ENCODE measurements around the gene MAP4K4. TPM values are rescaled to one million over a fixed set of nuclear protein-coding genes. Genes with fewer than 3 reads are reported as not detected.

MAP4K4 gene
- total RNA-seq, 4 donors from 2014 or later: 14.2 to 65.2 (median 29.1) TPM

GRCh38 chr2:101817481-101817880 lies 120.0 kb downstream of the MAP4K4 start:
- Histone ChIP-seq H3K9me3 (no peaks in the 10 kb centered on the region), H3K27ac (no peak overlapping the region), H3K27me3 (no peaks in the 10 kb centered on the region), H3K4me1 (peaks cover 0 to 27% (median 2%) of the 10 kb centered on the region in 4 donors), H3K36me3 (no peaks in the 10 kb centered on the region), H3K4me3 (no peak overlapping the region)
- TF ChIP-seq, protein P1, sequence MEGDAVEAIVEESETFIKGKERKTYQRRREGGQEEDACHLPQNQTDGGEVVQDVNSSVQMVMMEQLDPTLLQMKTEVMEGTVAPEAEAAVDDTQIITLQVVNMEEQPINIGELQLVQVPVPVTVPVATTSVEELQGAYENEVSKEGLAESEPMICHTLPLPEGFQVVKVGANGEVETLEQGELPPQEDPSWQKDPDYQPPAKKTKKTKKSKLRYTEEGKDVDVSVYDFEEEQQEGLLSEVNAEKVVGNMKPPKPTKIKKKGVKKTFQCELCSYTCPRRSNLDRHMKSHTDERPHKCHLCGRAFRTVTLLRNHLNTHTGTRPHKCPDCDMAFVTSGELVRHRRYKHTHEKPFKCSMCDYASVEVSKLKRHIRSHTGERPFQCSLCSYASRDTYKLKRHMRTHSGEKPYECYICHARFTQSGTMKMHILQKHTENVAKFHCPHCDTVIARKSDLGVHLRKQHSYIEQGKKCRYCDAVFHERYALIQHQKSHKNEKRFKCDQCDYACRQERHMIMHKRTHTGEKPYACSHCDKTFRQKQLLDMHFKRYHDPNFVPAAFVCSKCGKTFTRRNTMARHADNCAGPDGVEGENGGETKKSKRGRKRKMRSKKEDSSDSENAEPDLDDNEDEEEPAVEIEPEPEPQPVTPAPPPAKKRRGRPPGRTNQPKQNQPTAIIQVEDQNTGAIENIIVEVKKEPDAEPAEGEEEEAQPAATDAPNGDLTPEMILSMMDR (IDR thresholded peaks at IDR 0.05): no peak
- TF ChIP-seq POLR2A (IDR thresholded peaks at IDR 0.05): no peak
- DNase-seq: no peak

DNA sequence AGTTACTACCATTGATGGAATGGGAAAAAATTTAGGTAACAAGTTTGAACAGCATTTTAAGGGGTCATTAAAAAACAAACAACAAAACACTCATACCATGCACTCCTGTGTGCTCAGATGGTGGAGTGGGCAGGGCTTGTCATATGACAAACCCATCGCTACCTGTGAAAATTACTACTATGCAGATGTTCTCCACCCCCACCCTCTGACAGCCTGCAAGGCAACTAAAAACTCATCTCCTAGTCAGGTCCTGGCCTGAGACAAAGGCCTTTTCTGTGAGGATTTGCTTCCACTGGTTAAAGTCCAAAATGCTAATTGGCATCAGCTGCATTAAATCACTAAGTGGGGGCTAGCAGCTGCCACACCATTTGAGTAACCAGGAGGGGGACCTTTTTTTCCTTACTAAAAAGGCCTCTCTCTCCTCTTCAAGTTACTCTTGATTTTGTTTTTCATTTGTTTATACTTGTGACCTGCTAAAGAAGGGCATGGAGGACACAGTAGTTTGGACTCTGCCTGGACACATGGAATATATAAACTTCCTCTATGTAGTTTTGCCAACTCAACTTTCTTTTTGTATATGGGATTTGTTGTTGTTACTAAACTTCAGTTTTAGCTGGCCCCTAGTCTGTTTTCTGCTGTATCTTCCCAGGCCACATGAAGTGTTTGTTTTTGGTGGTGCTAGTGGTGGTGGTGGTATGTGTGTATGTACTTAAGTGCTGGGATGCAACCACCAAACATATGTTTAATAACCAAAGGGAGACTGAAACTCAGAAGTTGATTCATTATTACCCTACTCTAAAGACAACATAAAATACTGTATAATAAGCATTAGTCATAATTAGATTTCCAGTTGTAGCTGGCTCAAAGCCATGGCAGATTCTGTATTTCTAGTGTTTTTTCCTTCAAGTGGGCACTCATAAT lies 121.3 kb downstream of the MAP4K4 start:
- H3K4me1 ChIP-seq: peaks cover 0 to 27% (median 2%) of the 10 kb centered on the region in 4 donors
- DNase-seq: no peak
- H3K4me3 ChIP-seq: no peak overlapping the region
- no peaks in the 10 kb centered on the region for H3K27me3 ChIP-seq
- H3K27ac ChIP-seq: no peak overlapping the region
- H3K36me3 ChIP-seq: no peaks in the 10 kb centered on the region
- no peaks in the 10 kb centered on the region for H3K9me3 ChIP-seq
- no peak for TF ChIP-seq POLR2A (IDR thresholded peaks at IDR 0.05)
- TF ChIP-seq, protein P1 (IDR thresholded peaks at IDR 0.05): no peak

GRCh38 chr2:101820519-101820918 lies 123.0 kb downstream of the MAP4K4 start:
- Histone ChIP-seq H3K9me3 (no peaks in the 10 kb centered on the region), H3K4me3 (no peak overlapping the region), H3K4me1 (peaks cover 0 to 26% (median 2%) of the 10 kb centered on the region in 4 donors), H3K27ac (no peak overlapping the region), H3K36me3 (no peaks in the 10 kb centered on the region), H3K27me3 (no peaks in the 10 kb centered on the region)
- no peak for TF ChIP-seq POLR2A (IDR thresholded peaks at IDR 0.05)
- TF ChIP-seq, protein P1 (IDR thresholded peaks at IDR 0.05): no peak
- DNase-seq: no peak

DNA sequence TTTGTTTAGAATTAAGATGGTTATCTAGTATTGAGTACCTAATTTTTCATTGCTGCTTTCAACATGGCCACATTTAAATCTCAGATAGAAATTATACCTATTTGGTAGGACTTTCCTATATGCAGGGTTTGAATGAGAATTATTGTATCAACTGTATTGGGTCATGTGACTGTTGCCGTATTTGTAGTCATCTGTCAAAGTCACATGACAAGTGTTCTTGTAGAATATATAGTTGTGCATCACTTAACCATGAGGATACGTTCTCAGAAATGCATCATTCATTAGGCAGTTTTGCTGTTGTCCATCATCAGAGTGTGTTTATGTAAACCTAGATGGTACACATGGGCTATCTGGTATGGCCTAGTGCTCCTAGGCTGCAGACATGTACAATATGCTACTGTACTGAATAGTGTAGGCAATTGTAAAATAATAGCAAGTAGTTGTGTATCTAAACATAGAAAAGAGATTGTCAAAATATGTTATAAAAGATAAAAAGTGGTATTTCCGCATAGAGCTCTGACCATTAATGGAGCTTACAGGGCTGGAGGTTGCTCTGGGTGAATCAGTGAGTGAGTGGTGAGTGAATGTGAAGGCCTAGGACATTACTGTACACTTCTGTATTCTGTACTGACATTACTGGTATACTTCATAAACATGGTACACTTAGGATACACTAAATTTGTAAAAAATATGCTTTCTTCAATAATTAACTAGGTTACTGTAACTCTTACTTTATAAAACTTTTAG lies 123.7 kb downstream of the MAP4K4 start:
- DNase-seq: no peak
- no peaks in the 10 kb centered on the region for H3K9me3 ChIP-seq
- peaks cover 0 to 19% (median 2%) of the 10 kb centered on the region in 4 donors for H3K4me1 ChIP-seq
- H3K27ac ChIP-seq: no peak overlapping the region
- H3K4me3 ChIP-seq: no peak overlapping the region
- H3K36me3 ChIP-seq: no peaks in the 10 kb centered on the region
- no peak for TF ChIP-seq POLR2A (IDR thresholded peaks at IDR 0.05)
- H3K27me3 ChIP-seq: no peaks in the 10 kb centered on the region

DNA sequence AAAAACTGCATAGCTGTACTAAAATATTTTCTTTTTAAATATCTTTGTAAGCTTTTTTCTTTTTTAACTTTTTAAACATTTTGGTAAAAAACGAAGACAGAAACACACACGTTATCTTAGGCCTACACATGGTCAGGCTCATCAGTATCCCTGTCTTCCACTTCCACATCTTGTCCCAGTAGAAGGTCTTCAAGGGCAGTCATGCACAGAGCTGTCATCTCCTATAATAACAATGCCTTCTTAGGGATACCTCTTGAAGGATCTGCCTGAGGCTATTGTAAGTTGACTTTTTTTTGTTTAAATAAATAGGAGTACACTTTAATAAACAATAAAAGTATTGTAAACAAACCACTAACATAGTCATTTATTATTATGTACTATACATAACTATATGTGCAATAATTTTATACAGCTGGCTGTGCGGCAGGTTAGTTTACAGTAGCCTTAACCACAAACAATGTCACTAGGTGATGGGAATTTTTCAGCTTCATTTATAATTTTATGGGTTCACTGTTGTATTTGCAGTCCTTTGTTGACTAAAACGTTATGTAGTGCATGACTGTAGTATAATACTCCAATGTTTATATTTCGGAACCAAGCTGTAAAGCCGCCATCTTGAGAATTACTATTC lies 124.4 kb downstream of the MAP4K4 start:
- Histone ChIP-seq H3K27ac (no peak overlapping the region), H3K4me1 (peaks cover 0 to 13% (median 2%) of the 10 kb centered on the region in 4 donors), H3K36me3 (no peaks in the 10 kb centered on the region), H3K4me3 (no peak overlapping the region), H3K27me3 (no peaks in the 10 kb centered on the region), H3K9me3 (no peaks in the 10 kb centered on the region)
- TF ChIP-seq, protein P1 (IDR thresholded peaks at IDR 0.05): no peak
- no peak for TF ChIP-seq POLR2A (IDR thresholded peaks at IDR 0.05)
- DNase-seq: no peak
